Stimulated activated CD8-positive, alpha-beta memory T cell treated with anti-CD3 and anti-CD28 coated beads, Interleukin-7, amount 100 ng/mL, for 24 hours (primary cell): Measurements from ENCODE around the gene LRRC45.
A peak's percentile ranks its signal among the peaks of the same experiment; 100 is the strongest.

ENCODE experiments used
- DNase-seq: peaks from one replicate; pipeline ENCODE4 v3.0.0-alpha.2; 2020; ENCODE audit warnings: low read depth

LRRC45 gene

DNA sequence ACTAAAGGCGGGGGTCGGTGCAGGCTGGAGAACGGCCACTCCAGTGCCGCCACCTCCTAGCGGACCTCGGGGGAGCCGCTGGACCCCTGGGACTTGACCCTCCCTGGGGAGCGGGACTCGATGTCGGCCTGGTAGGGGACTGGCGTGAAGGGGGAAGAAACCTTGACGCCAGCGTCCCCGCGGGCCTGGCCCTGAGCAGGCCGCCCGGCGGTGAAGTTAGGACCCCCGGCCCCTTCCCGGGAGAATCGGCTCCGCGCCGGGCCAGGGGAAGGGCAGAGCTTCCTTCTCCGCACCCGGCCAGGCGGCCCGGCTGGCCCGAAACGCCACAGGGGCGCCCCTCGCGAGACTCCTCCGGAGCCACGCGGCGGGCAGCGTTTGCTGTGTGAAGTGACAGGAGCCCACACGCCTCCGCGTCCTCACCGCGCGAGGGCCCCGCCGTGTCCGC is 42.1 kb downstream of the LRRC45 start:
- DNase-seq = no peak

DNA sequence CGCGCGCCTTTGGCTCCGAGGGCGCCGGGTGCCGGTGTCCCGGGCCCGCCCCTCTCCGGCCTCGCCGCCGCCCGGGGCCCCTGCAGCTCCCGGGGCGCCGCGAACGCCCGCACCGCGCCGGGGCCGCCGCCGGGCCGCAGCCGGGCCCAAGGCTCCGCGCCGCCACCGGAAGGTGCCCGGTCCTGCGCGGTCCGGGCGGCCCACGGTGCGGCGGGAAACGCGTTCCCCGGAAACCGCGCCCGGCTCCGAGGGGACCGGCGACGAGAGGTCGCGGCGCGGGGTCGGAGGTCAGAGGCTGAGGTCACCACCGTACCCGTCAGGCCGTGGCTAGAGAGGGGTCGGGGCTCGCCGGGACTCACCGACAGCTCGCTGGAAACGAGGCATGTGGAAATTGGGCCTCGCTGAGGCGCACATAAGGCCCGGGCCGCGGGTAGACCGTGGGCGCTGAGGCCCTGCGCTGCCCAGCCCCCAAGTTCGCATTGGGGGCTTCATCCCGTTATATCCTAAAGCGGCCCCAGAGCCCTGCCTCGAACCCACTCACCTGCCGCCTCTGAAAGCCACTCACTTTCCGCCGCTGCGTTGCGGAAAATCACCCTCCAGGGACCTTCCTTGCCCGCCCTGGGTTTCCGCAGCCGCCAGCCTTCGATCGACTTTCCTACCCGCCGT is 42.7 kb downstream of the LRRC45 start, which contains the start of gene DUS1L:
DUS1L (minus strand) TSS at position 167 of the 666 bp plus-strand sequence. CDS start 745 bp downstream, outside the sequence.
- peak; percentile 30 for DNase-seq

DNA sequence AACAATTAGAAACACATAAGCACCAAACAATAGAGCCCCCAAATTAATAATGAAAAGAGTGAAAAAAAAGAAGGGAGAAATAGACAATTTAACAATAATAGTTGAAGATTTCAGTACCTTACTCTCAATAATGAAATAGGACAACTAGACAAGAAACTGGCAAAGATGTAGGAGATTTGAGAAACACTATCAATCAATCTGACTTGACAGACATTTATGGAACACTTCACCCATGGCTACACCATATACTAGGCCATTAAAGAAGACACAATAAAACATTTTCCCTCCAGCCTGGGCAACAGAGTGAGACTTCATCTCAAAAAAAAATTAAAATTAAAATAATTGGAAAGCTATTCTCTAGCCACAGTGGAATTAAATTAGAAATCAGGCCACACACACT is 47.5 kb downstream of the LRRC45 start:
- DNase-seq = no peak

DNA sequence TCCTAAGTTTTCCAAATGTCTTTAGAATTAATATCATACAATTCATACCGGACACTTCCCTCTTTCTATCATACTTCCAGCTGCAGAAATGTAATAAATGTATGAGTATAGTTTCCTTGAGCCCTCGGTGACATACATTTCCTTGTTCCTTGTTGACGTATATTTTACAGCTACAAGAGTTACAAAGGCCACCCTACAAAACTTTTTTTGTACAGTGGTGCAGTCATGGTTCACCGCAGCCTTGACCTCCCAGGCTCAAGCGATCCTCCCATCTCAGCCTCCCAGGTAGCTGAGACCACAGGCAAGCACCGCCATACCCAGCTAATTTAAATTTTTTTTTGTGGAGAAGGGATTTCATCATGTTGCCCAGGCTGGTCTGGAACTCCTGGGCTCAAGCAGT is 49.7 kb downstream of the LRRC45 start:
- DNase-seq = no peak

DNA sequence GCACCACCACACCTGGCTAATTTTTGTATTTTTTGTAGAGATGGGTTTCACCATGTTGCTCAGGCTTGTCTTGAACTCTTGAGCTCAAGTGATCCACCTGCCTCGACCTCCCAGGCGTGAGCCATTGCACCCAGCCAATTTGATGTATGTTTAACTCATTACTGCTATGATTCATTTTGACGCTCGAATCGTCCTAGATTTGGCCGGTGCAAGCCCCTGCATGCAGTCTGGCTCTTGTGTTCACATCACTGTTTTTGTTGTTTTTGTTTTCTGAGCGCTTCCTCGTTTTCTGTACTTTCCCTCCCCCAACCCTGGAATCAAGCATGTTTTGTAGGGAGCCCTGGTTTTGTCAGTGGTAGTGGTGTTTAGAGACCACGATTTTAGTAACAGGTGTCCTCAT is 50.3 kb downstream of the LRRC45 start:
- DNase-seq = no peak

DNA sequence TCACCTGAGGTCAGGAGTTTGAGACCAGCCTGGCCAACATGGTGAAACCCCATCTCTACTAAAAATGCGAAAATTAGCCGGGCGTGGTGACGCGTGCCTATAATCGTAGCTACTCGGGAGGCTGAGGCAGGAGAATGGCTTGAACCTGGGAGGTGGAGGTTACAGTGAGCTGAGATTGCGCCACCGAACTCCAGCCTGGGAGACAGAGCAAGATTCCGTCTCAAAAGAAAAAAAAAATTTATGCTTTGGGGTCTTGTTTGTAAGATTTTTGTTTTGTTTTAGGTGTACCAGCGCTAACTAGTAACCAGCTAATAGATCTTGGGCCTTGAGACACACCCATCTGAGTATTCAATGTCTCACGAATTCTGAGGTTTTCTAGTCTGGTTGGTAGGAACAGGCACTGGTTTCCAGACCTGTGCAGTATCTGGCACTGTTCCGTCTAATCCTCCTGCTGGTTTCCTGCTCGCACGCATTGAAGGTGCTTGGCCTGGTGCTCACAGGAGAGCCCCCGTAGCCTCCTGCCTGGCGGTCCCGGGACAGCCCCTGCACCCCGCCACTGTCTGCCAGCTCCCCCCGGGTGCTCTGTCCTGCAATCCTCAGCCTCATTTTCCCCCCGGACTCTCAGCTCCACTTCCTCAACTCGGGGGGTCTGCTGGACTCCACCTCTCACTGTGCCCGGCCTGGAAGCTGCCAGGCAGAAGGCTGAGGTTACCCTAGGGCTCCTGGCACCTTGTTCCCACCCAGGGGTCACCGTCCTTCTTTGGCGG is 53.1 kb downstream of the LRRC45 start:
- DNase-seq = no peak

DNA sequence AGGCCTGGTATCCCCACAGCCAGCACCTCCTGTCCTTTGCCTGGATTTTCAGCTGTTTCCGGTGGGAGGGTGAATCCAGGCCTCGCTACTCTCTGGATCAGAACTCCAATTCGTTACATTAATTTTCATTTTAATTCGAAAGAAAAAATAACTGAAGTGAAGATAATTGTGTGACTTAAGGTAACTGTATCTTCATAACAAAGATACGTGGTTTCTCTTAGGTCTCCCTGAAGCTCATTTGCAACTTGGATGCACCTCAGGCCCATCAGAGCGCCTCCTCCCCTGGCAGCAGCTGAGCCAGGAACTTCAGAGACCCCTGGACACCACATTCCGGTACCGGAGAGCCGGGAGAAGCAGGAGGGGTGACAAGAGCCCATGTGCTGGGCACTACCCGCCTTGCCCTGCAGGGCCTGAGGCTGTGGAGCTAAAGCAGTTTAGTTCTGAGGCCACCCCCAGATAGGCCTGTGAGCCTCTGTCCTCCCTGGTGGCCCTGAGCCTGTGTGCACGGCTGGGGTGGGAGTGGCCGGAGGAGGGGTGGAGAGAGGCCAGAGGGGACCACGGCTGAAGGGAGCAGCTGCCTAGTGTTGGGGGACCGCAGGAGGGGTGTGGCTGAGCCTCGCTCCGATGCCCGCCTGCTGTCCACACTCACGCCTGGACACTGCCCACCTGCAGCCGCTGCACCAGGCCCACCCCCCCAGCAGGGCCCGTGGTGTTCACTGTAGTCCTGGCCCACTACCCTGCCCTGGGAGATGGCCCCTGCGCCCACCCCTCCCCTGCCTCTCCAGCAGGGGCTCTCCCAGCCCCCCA is 53.9 kb downstream of the LRRC45 start:
- no peak for DNase-seq

DNA sequence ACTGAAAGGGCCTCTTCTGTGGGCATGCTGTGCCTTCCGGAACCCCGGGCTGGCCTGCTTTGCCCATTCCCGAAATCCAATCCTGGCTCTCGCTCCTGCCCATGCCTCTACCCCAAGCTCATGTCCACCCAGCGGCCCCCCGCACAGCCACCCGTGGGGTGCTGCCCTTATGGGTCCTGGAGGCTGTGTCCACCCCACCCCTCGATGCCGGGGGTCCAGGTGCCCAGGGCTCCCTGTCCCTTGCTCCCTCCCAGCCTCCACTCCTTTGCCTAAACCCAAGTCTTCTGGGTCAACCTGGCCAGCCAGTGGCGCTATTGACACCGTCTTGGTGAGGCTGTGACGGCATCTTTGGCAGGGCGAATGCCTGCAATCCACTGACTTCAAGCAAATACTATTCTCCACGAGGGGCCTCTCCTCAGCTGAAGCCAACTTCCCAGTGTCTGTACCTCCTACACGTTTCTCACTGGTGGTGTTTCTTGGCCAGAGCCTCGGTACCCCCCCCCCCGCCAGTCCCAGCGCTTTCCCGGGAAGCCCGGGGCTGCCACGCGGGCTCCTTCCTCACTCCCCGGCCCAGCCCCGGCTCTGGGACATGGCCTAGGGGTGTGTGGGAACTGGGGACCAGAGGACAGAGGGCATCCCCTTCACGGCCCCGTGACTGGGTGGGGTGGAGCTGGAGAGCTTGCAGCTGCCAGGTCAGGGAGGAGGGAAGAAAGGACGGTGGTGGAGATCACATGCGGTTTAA is 54.7 kb downstream of the LRRC45 start:
- no peak for DNase-seq

DNA sequence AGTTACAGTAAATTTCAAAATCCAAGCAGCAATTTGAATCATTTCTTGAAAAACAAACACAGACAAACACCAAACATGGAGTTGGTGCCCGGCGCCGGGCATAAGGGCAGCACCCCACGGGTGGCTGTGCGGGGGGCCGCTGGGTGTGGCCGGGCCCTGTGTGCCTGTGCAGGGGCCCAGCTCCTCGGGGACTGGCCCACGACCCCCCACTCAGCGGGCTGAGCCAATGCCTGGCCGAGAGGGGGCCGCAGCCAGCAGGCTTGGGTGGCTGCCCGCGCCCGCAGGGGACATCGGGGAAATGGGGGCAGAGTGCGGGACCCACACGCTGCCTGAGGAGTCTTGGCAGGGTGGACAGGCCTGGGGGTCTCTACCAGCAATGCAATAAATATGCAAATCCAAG is 55.3 kb downstream of the LRRC45 start:
- DNase-seq = no peak

DNA sequence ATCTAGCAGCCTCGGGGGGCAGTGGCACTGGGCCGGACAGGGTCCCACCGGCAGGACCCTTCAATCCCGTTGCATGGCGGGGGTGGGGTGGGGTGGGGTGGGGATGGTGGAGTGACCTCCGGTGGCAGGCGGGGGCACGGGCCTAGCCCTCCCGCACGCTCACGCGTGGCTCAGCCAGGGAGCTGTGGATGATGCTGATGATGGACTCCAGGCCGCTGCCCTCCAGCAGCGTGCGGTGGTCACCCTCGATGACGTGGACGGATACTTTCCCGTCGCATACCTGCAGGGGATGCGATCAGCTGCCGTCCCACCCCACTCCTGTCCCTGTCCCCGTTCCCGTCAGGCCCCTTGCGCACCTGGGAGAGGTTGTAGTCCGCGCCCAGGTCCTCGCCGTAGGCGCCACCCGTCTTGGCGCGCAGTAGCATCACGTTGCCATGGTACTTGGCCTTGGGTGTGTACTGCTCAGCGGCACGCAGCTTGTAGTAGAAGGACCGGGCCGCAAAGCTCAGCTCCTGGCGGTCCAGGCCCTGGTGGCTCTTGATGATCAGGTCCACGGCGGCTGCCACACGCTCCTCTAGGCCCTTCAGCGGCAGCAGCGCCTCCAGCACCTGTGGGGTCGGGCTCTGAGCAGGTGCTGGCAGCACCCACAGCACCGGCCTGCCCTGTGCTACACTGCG is 56.0 kb downstream of the LRRC45 start:
- DNase-seq = no peak

DNA sequence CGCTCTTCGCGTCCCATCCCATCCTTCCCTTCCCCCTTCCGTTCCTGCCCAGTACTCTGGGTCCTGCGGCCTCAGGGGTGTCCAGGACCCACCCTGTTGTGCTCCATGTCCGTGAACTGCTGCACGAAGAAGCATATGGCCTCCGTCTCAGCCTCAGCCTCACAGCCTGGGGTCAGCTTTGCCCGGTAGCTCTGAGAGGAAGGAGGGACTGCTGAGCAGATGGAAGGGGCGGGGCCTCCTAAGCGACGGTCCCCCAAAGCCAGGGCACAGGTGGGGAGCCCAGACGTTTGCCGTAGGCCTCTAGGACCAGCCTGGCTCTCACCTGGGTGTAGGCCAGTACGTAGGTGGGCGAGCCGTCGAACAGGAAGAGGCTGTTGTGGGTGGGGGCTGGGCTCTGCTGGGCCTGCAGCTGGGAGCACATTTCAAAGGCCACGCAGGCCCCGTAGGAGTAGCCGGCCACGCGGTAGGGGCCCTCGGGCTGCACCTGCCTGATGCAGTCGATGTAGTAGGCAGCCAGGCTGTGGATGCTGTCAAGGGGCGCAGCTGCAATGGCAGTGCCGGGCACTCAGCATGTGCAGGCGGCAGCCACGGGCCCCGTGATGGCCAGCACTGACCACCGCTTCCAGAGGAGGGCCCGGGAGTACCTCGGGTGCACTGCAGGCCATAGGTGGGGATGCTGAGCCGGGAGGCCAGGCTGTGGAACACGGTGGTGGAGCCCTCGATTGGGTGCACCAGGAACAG is 57.1 kb downstream of the LRRC45 start:
- DNase-seq = no peak
